ENCODE measurements around the gene SERINC5.

SERINC5 gene

DNA sequence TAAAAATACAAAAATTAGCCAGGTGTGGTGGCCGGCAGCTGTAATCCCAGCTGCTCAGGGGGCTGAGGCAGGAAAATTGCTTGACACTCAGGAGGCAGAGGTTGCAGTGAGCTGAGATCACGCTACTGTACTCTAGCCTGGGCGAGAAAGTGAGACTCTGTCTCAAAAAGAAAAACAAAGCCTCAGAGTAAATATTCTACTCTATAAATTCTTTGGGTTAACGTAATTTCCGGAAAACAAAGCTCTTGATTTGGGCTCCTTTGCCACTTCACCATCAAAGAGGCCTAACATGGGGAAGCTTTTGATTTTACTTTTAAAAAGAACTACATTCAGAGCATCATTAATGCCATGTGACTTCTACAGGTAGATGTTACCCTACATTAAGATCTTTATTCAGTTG lies 103.1 kb downstream of the SERINC5 start:
- H3K27ac ChIP-seq: no peak overlapping the region
- TF ChIP-seq, protein P1, sequence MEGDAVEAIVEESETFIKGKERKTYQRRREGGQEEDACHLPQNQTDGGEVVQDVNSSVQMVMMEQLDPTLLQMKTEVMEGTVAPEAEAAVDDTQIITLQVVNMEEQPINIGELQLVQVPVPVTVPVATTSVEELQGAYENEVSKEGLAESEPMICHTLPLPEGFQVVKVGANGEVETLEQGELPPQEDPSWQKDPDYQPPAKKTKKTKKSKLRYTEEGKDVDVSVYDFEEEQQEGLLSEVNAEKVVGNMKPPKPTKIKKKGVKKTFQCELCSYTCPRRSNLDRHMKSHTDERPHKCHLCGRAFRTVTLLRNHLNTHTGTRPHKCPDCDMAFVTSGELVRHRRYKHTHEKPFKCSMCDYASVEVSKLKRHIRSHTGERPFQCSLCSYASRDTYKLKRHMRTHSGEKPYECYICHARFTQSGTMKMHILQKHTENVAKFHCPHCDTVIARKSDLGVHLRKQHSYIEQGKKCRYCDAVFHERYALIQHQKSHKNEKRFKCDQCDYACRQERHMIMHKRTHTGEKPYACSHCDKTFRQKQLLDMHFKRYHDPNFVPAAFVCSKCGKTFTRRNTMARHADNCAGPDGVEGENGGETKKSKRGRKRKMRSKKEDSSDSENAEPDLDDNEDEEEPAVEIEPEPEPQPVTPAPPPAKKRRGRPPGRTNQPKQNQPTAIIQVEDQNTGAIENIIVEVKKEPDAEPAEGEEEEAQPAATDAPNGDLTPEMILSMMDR (IDR thresholded peaks at IDR 0.05): no peak
- no peak for TF ChIP-seq ZFX (IDR thresholded peaks at IDR 0.05; ENCODE audit: borderline replicate concordance)

DNA sequence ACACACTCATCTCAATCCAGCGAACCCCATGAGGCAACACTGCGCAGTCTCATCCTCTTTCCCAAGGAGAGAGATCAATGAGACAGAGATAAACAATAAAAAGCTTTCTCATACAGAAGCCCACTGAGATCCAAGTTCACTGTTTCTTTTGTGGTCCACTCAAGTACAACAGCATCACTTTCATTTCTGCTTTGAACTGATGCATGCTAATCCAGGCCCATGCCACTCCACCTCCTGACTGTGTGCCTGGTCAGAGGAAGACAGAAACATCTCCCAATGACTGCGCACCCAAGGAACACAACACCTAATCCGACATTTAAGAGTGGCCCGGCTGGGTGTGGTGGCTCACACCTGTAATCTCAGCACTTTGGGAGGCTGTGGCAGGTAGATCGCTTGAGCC lies 104.0 kb downstream of the SERINC5 start:
- TF ChIP-seq, protein P1 (IDR thresholded peaks at IDR 0.05): no peak
- no peak for TF ChIP-seq ZFX (IDR thresholded peaks at IDR 0.05; ENCODE audit: borderline replicate concordance)
- H3K27ac ChIP-seq: no peak overlapping the region

DNA sequence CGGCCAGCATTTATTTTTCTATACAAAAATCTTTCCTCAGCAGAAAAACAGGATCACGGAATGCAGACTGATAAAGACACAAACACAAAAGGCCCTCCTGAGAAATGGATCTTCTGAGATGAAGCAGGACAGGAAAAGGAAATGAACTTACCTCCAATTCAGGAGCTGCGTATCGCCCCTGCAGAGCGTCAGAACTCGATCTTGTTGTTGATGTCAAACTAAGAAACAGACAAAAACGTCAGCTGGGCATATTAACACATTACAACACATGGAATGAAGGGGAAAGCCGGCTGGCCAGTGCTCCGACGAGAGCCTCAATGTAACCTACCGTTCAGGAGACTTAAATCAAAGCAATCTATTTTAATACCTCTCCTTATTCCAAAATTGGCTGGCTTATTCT lies 105.1 kb downstream of the SERINC5 start:
- no peak overlapping the region for H3K27ac ChIP-seq
- TF ChIP-seq, protein P1 (IDR thresholded peaks at IDR 0.05): no peak

DNA sequence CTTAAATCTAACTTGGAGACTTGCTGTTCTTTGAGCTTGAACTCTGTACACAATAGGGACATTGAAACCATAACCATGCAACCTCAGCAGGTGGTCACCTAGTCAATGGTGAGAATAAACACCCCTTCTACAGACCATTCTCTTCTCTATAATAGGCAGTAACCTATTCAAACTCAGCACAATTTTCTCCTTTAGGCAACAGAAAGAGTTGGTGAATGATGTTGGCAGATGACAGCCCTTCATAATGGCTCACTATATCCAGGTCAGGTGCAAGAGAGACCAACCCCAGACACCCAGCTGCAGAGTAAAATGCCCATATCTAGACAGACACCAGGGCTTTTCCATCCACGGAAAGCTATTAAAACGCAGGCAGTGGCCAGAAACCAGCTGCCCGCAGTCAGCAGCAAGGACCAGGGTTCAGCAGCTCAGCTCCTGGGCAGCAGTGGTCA lies 106.7 kb downstream of the SERINC5 start:
- H3K27ac ChIP-seq: no peak overlapping the region

DNA sequence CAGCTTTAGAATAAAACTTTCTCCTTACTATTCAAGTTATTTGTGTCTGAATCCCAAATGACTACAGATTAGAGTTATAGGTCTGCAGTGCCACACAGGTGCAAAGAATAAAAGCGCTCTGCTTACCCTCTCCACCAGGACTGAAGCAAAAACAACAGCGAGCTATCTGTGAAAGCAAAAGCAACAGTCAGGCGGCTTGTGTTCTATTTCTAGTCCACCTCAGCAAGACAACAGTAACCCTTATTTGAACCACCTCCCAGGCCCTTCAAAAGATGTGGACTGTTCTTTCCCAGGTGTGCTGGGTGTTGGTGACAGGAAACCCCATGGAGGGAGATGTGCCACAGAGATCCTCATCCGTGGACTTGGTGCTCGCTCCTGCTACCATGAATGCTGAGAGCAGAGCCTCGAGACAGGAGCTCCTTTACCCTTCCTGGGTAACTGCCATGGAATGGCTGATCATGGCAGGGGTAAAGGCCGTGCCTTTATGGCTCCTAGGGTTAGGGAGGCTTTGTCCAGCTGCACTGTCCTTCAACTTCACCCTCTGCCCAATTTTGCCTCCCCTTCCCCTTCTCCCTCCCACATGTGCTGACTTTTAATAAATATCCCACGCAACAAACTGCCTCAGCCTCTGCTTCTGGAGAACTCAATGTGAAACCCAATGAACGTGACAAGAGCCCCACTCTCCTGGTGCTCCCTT lies 108.6 kb downstream of the SERINC5 start:
- H3K27ac ChIP-seq: no peak overlapping the region
- TF ChIP-seq ZFX (IDR thresholded peaks at IDR 0.05; ENCODE audit: borderline replicate concordance): no peak
- TF ChIP-seq, protein P1 (IDR thresholded peaks at IDR 0.05): no peak

More for the DNA sequence above, 106.7 kb downstream of the SERINC5 start:
- TF ChIP-seq, protein P1 (IDR thresholded peaks at IDR 0.05): no peak
- TF ChIP-seq ZFX (IDR thresholded peaks at IDR 0.05; ENCODE audit: borderline replicate concordance): no peak

DNA sequence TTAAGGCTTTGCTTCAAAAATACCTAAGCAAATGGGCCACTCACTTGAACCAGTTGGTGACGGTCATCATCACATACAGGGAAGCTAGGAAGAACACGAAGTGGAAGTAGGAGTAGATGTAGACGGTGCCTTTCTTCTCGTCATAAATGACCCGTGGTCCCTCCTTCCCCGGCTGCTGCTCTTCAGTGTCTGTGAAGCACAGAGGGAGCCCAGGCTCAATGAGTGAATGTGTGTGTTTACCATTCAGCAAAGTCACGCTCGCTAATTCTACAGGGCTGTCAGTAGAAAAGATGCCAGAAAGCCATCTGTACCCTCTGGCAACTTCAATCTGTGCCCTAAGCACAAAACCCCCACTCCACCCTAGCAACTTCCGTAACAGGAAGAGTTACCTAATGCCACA lies 109.8 kb downstream of the SERINC5 start:
- no peak for TF ChIP-seq ZFX (IDR thresholded peaks at IDR 0.05; ENCODE audit: borderline replicate concordance)
- TF ChIP-seq, protein P1 (IDR thresholded peaks at IDR 0.05): no peak
- no peak overlapping the region for H3K27ac ChIP-seq

DNA sequence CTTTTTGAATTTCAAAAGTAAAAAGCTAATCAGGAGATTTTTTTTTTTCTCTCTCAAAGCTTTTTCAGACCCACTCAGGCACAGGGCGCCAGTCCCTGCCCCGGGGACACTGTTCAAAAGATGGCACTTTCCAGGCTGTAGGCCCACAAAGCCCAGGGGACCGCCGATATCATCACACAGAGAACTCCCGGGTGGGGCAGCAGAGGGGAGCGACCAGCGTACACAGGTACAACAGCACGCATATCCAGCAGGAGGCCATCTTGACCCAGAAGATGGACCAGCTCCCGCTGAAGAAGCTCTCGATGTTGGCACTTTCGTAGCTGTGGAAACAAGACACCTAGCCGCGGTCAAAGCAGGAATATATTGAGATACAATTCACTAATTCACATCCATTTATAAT lies 112.4 kb downstream of the SERINC5 start:
- H3K27ac ChIP-seq: no peak overlapping the region
- TF ChIP-seq ZFX (IDR thresholded peaks at IDR 0.05; ENCODE audit: borderline replicate concordance): no peak
- TF ChIP-seq, protein P1 (IDR thresholded peaks at IDR 0.05): no peak
